H9 (cell line): Measurements from ENCODE around the gene IGSF3. TPM values are rescaled to one million over a fixed set of nuclear protein-coding genes. Genes with fewer than 3 reads are reported as not detected.

Experiments
- DNase-seq: peaks from one replicate; pipeline ENCODE4 v3.0.0-alpha.2; 2017
- H2AFZ ChIP-seq: one replicate; pipeline ENCODE4 v1.6.1; 2013; ENCODE audit warnings: mild to moderate bottlenecking, low read length, control low read depth, moderate library complexity
- H2AK5ac ChIP-seq: 2 replicates; pipeline ENCODE4 v1.6.1; 2013; ENCODE audit warnings: low read length, control low read depth, mixed read lengths; ENCODE audit not compliant: insufficient read length
- H2BK120ac ChIP-seq: one replicate; pipeline ENCODE4 v1.6.1; 2013; ENCODE audit warnings: low read depth, mild to moderate bottlenecking, low read length, control low read depth, inconsistent platforms; ENCODE audit not compliant: poor library complexity, severe bottlenecking
- H2BK12ac ChIP-seq: 2 replicates; pipeline ENCODE4 v1.6.1; 2013; ENCODE audit warnings: low read length, control low read depth, mixed read lengths, low read depth; ENCODE audit not compliant: insufficient read length
- H2BK15ac ChIP-seq: 2 replicates; pipeline ENCODE4 v1.6.1; 2013; ENCODE audit warnings: low read depth, low read length, control low read depth
- H2BK20ac ChIP-seq: one replicate; pipeline ENCODE4 v1.6.1; 2013; ENCODE audit warnings: low read depth, mild to moderate bottlenecking, low read length, control low read depth, inconsistent platforms; ENCODE audit not compliant: poor library complexity, severe bottlenecking
- H2BK5ac ChIP-seq: 2 replicates; pipeline ENCODE4 v1.6.1; 2013; ENCODE audit warnings: low read length, control low read depth, mixed read lengths; ENCODE audit not compliant: insufficient read length
- H3K14ac ChIP-seq: 2 replicates; pipeline ENCODE4 v1.6.1; 2013; ENCODE audit warnings: low read length, control low read depth; ENCODE audit not compliant: insufficient read depth
- H3K18ac ChIP-seq: 2 replicates; pipeline ENCODE4 v1.6.1; 2013; ENCODE audit warnings: low read depth, mild to moderate bottlenecking, mixed read lengths, low read length, control low read depth; ENCODE audit not compliant: insufficient read length
- H3K23ac ChIP-seq: 2 replicates; pipeline ENCODE4 v1.6.1; 2013; ENCODE audit warnings: low read length, control low read depth, mixed read lengths, low read depth; ENCODE audit not compliant: insufficient read length
- H3K23me2 ChIP-seq: 2 replicates; pipeline ENCODE4 v1.6.1; 2013; ENCODE audit warnings: low read depth, mild to moderate bottlenecking, mixed read lengths, low read length, control low read depth; ENCODE audit not compliant: insufficient read length, poor library complexity, severe bottlenecking
- H3K27ac ChIP-seq: 2 replicates; pipeline ENCODE4 v1.5.1; 2013; ENCODE audit warnings: low read length, control low read depth, mixed read lengths, low read depth; ENCODE audit not compliant: insufficient read length
- H3K27me3 ChIP-seq: 2 replicates; pipeline ENCODE4 v1.6.1; 2013; ENCODE audit warnings: low read length, control low read depth, inconsistent platforms; ENCODE audit not compliant: insufficient read depth
- H3K4ac ChIP-seq: 2 replicates; pipeline ENCODE4 v1.6.1; 2013; ENCODE audit warnings: low read depth, mild to moderate bottlenecking, control low read depth, inconsistent platforms, low read length, moderate library complexity
- H3K4me1 ChIP-seq: 2 replicates; pipeline ENCODE4 v1.6.1; 2013; ENCODE audit warnings: low read length, control low read depth, inconsistent platforms; ENCODE audit not compliant: insufficient read depth
- H3K4me2 ChIP-seq: 2 replicates; pipeline ENCODE4 v1.6.1; 2013; ENCODE audit warnings: low read length, control low read depth, mixed read lengths; ENCODE audit not compliant: insufficient read length, insufficient read depth
- H3K56ac ChIP-seq: 2 replicates; pipeline ENCODE4 v1.6.1; 2013; ENCODE audit warnings: low read depth, mild to moderate bottlenecking, mixed read lengths, low read length, control low read depth; ENCODE audit not compliant: insufficient read length
- H3K79me1 ChIP-seq: 2 replicates; pipeline ENCODE4 v1.6.1; 2013; ENCODE audit warnings: low read depth, mild to moderate bottlenecking, moderate library complexity, low read length, control low read depth, inconsistent platforms; ENCODE audit not compliant: insufficient read depth, poor library complexity, severe bottlenecking
- H3K79me2 ChIP-seq: 2 replicates; pipeline ENCODE4 v1.6.1; 2013; ENCODE audit warnings: low read length, control low read depth, inconsistent platforms; ENCODE audit not compliant: insufficient read depth
- H3K9ac ChIP-seq: 2 replicates; pipeline ENCODE4 v1.6.1; 2013; ENCODE audit warnings: low read length, control low read depth, mixed read lengths; ENCODE audit not compliant: insufficient read length; ENCODE audit errors: extremely low read depth
- H3K9me3 ChIP-seq: one replicate; pipeline ENCODE4 v1.6.1; 2013; ENCODE audit warnings: low read depth, low read length, inconsistent platforms; ENCODE audit not compliant: control insufficient read depth
- H3T11ph ChIP-seq: one replicate; pipeline ENCODE4 v1.6.1; 2013; ENCODE audit warnings: mild to moderate bottlenecking, low read length, control low read depth, inconsistent platforms
- H4K20me1 ChIP-seq: one replicate; pipeline ENCODE4 v1.6.1; 2013; ENCODE audit not compliant: control insufficient read depth, insufficient read length, insufficient read depth
- H4K5ac ChIP-seq: 2 replicates; pipeline ENCODE4 v1.6.1; 2013; ENCODE audit warnings: low read depth, mild to moderate bottlenecking, mixed read lengths, low read length, control low read depth; ENCODE audit not compliant: insufficient read length
- H4K8ac ChIP-seq: replicated peaks from 2 replicates; pipeline ENCODE4 v1.6.1; 2013; ENCODE audit warnings: low read length, control low read depth, mixed read lengths, low read depth; ENCODE audit not compliant: insufficient read length
- H4K91ac ChIP-seq: 2 replicates; pipeline ENCODE4 v1.6.1; 2013; ENCODE audit warnings: low read depth, mild to moderate bottlenecking, moderate library complexity, mixed read lengths, low read length, control low read depth; ENCODE audit not compliant: insufficient read length
- H3K27ac Mint-ChIP-seq, 3 experiments: 2 replicates in 2 of 3; 3 replicates in 1 of 3; pipeline ENCODE4 v1.8.0; 2020 to 2021; ENCODE audit warnings: mixed read lengths in 3 of 3, mild to moderate bottlenecking in 1 of 3, moderate library complexity in 1 of 3
- H3K27me3 Mint-ChIP-seq: 2 replicates; pipeline ENCODE4 v1.8.0; 2021; ENCODE audit warnings: low read depth, mild to moderate bottlenecking, moderate library complexity, mixed read lengths
- H3K36me3 Mint-ChIP-seq, 3 experiments: 2 replicates in 2 of 3; 3 replicates in 1 of 3; pipeline ENCODE4 v1.8.0; 2020 to 2021; ENCODE audit warnings: low read depth in 3 of 3, mixed read lengths in 3 of 3; ENCODE audit not compliant: insufficient read depth in 1 of 3
- H3K4me1 Mint-ChIP-seq, 2 experiments: 2 replicates each; pipeline ENCODE4 v1.8.0; 2020; ENCODE audit warnings: mixed read lengths in 2 of 2
- H3K4me3 Mint-ChIP-seq, 2 experiments: 2 replicates in 1 of 2; 3 replicates in 1 of 2; pipeline ENCODE4 v1.8.0; 2020 to 2021; ENCODE audit warnings: mild to moderate bottlenecking in 2 of 2, mixed read lengths in 2 of 2, moderate library complexity in 1 of 2
- H3K9me3 Mint-ChIP-seq, 2 experiments: 2 replicates in 1 of 2; 3 replicates in 1 of 2; pipeline ENCODE4 v1.8.0; 2020; ENCODE audit warnings: mild to moderate bottlenecking in 2 of 2, mixed read lengths in 2 of 2, moderate library complexity in 1 of 2
- WGBS: extraction: QIAGEN DNeasy Blood & Tissue Kit; methylation state at CpG from one replicate; pipeline ENCODE4 v1.1.7; 2013; ENCODE audit warnings: missing lambda C conversion rate, low lambda C conversion rate, mixed read lengths; ENCODE audit not compliant: insufficient read length; ENCODE audit errors: extremely low coverage; 5-methylcytosine and 5-hydroxymethylcytosine counted together
- total RNA-seq: library from RNA; stranded (reverse); gene quantifications from 2 replicates; pipeline ENCODE4 v1.2.1, GENCODE V29; 2021
- TF ChIP-seq, protein P1 (sequence below): fragments of 200-600 bp; sonication (generic); conservative IDR thresholded peaks from 3 replicates; pipeline ENCODE4 v1.8.0; 2021; ENCODE audit warnings: antibody characterized with exemption, mild to moderate bottlenecking

The IGSF3 gene
- total RNA-seq, 1 experiment from 2014 or later, result 19.1 TPM

GRCh38 chr1:116573431-116574095 is 94.0 kb downstream of the IGSF3 start:
- H4K5ac ChIP-seq, result no peak overlapping the region
- Mint-ChIP-seq H3K27me3 (peaks cover 23% of the 10 kb centered on the region), H3K4me1 (peaks cover 18 to 30% of the 10 kb centered on the region in 2 experiments), H3K4me3 (no peak overlapping the region), H3K27ac (no peak overlapping the region), H3K9me3 (no peaks in the 10 kb centered on the region), H3K36me3 (peaks cover 0 to 6% (median 0%) of the 10 kb centered on the region in 3 experiments; a peak in 4 of 7 replicates)
- no peaks in the 10 kb centered on the region for H3K79me2 ChIP-seq
- H3K4me1 ChIP-seq, result no peaks in the 10 kb centered on the region
- H2AFZ ChIP-seq, result no peak overlapping the region
- no peak overlapping the region for H3K27ac ChIP-seq
- H4K8ac ChIP-seq, result no peak overlapping the region
- H4K20me1 ChIP-seq, result no peaks in the 10 kb centered on the region
- H2BK20ac ChIP-seq, result no peak overlapping the region
- H2AK5ac ChIP-seq, result no peak overlapping the region
- H3K4ac ChIP-seq, result no peak overlapping the region
- H3T11ph ChIP-seq, result no peak overlapping the region
- TF ChIP-seq, protein P1, sequence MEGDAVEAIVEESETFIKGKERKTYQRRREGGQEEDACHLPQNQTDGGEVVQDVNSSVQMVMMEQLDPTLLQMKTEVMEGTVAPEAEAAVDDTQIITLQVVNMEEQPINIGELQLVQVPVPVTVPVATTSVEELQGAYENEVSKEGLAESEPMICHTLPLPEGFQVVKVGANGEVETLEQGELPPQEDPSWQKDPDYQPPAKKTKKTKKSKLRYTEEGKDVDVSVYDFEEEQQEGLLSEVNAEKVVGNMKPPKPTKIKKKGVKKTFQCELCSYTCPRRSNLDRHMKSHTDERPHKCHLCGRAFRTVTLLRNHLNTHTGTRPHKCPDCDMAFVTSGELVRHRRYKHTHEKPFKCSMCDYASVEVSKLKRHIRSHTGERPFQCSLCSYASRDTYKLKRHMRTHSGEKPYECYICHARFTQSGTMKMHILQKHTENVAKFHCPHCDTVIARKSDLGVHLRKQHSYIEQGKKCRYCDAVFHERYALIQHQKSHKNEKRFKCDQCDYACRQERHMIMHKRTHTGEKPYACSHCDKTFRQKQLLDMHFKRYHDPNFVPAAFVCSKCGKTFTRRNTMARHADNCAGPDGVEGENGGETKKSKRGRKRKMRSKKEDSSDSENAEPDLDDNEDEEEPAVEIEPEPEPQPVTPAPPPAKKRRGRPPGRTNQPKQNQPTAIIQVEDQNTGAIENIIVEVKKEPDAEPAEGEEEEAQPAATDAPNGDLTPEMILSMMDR, result no peak
- H3K18ac ChIP-seq, result no peak overlapping the region
- H2BK5ac ChIP-seq, result no peak overlapping the region
- no peak overlapping the region for H3K4me2 ChIP-seq
- no peak overlapping the region for H3K56ac ChIP-seq
- no CpG with 5 or more reads among the region's 7 CpGs for WGBS
- no peaks in the 10 kb centered on the region for H3K79me1 ChIP-seq
- no peak for DNase-seq
- H2BK120ac ChIP-seq, result no peak overlapping the region
- H3K9ac ChIP-seq, result no peak overlapping the region
- H3K9me3 ChIP-seq, result no peaks in the 10 kb centered on the region
- H2BK15ac ChIP-seq, result no peak overlapping the region
- H3K14ac ChIP-seq, result no peak overlapping the region
- H3K23me2 ChIP-seq, result peaks cover 16% of the 10 kb centered on the region
- H3K23ac ChIP-seq, result no peak overlapping the region
- H3K27me3 ChIP-seq, result no peaks in the 10 kb centered on the region; the same call in 1 of the 2 replicates
- H4K91ac ChIP-seq, result no peak overlapping the region
- H2BK12ac ChIP-seq, result no peak overlapping the region
